ENCODE results near the gene PDSS1. TPM values are rescaled to one million over a fixed set of nuclear protein-coding genes. Genes with fewer than 3 reads are reported as not detected.

PDSS1 gene
- total and polyA plus RNA-seq, 4 donors: 6.0 to 7.6 (median 7.1) TPM

DNA sequence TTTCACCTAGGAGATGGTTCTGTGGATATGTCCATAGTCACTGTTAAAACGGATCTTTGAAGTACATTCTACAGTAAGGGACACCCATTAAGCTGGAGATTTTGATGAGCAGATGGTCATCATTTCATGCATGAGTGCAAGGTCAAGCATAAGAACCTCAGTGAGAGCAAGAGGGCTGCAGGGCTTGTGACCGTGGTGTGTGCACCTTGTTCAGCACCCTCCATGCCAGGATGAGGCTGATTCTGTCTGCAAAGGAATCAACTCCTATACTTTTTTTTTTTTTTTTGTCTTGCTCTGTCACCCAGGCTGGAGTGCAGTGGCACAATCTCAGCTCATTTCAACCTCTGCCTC lies 17.6 kb downstream of the PDSS1 start:
- Histone ChIP-seq H3K9ac (ENCODE audit: low read depth in 1 of 2, low read length in 2 of 2) (no peak overlapping the region), H3K36me3 (ENCODE audit: control insufficient read depth in 4 of 4, insufficient read depth in 3 of 4, low read depth in 1 of 4, low read length in 3 of 4) (peaks cover 2 to 14% (median 6%) of the 10 kb centered on the region in 4 donors), H3K27ac (ENCODE audit: low read depth in 1 of 2, low read length in 2 of 2) (no peak overlapping the region), H3K4me1 (ENCODE audit: control insufficient read depth in 4 of 4, insufficient read depth in 4 of 4, low read length in 3 of 4) (peaks cover 0 to 2% (median 0%) of the 10 kb centered on the region in 4 donors), H3K27me3 (ENCODE audit: control insufficient read depth in 4 of 4, insufficient read depth in 4 of 4, low read length in 3 of 4) (no peaks in the 10 kb centered on the region), H3K9me3 (ENCODE audit: control insufficient read depth in 4 of 4, low read length in 3 of 4) (no peaks in the 10 kb centered on the region), H3K4me3 (ENCODE audit: low read depth in 1 of 3, low read length in 3 of 3) (no peak overlapping the region)
- no peak for DNase-seq (ENCODE audit: low spot score)
- TF ChIP-seq RXRA (IDR thresholded peaks at IDR 0.05) (no peak), HNF4G (IDR thresholded peaks at IDR 0.05) (no peak), YY1 (IDR thresholded peaks at IDR 0.05) (no peak), NR2F2 (IDR thresholded peaks at IDR 0.05) (no peak), SP1 (IDR thresholded peaks at IDR 0.05) (no peak), FOXA2 (IDR thresholded peaks at IDR 0.05) (no peak), RAD21 (IDR thresholded peaks at IDR 0.05) (no peak), FOXA1 (IDR thresholded peaks at IDR 0.05) (no peak), HNF4A (conservative IDR thresholded peaks at IDR 0.05) (no peak), TAF1 (conservative IDR thresholded peaks at IDR 0.05) (no peak), EGR1 (IDR thresholded peaks at IDR 0.05; ENCODE audit: low read depth in 2 of 2) (no peak), JUND (IDR thresholded peaks at IDR 0.05) (no peak), GABPA (IDR thresholded peaks at IDR 0.05 in 1 of 2, conservative IDR thresholded peaks at IDR 0.05 in 1 of 2) (no peak)
- TF ChIP-seq, protein P1, sequence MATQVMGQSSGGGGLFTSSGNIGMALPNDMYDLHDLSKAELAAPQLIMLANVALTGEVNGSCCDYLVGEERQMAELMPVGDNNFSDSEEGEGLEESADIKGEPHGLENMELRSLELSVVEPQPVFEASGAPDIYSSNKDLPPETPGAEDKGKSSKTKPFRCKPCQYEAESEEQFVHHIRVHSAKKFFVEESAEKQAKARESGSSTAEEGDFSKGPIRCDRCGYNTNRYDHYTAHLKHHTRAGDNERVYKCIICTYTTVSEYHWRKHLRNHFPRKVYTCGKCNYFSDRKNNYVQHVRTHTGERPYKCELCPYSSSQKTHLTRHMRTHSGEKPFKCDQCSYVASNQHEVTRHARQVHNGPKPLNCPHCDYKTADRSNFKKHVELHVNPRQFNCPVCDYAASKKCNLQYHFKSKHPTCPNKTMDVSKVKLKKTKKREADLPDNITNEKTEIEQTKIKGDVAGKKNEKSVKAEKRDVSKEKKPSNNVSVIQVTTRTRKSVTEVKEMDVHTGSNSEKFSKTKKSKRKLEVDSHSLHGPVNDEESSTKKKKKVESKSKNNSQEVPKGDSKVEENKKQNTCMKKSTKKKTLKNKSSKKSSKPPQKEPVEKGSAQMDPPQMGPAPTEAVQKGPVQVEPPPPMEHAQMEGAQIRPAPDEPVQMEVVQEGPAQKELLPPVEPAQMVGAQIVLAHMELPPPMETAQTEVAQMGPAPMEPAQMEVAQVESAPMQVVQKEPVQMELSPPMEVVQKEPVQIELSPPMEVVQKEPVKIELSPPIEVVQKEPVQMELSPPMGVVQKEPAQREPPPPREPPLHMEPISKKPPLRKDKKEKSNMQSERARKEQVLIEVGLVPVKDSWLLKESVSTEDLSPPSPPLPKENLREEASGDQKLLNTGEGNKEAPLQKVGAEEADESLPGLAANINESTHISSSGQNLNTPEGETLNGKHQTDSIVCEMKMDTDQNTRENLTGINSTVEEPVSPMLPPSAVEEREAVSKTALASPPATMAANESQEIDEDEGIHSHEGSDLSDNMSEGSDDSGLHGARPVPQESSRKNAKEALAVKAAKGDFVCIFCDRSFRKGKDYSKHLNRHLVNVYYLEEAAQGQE (IDR thresholded peaks at IDR 0.05): no peak
- TF ChIP-seq, protein P2, sequence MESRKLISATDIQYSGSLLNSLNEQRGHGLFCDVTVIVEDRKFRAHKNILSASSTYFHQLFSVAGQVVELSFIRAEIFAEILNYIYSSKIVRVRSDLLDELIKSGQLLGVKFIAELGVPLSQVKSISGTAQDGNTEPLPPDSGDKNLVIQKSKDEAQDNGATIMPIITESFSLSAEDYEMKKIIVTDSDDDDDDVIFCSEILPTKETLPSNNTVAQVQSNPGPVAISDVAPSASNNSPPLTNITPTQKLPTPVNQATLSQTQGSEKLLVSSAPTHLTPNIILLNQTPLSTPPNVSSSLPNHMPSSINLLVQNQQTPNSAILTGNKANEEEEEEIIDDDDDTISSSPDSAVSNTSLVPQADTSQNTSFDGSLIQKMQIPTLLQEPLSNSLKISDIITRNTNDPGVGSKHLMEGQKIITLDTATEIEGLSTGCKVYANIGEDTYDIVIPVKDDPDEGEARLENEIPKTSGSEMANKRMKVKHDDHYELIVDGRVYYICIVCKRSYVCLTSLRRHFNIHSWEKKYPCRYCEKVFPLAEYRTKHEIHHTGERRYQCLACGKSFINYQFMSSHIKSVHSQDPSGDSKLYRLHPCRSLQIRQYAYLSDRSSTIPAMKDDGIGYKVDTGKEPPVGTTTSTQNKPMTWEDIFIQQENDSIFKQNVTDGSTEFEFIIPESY (IDR thresholded peaks at IDR 0.05): no peak
- TF ChIP-seq, protein P3, sequence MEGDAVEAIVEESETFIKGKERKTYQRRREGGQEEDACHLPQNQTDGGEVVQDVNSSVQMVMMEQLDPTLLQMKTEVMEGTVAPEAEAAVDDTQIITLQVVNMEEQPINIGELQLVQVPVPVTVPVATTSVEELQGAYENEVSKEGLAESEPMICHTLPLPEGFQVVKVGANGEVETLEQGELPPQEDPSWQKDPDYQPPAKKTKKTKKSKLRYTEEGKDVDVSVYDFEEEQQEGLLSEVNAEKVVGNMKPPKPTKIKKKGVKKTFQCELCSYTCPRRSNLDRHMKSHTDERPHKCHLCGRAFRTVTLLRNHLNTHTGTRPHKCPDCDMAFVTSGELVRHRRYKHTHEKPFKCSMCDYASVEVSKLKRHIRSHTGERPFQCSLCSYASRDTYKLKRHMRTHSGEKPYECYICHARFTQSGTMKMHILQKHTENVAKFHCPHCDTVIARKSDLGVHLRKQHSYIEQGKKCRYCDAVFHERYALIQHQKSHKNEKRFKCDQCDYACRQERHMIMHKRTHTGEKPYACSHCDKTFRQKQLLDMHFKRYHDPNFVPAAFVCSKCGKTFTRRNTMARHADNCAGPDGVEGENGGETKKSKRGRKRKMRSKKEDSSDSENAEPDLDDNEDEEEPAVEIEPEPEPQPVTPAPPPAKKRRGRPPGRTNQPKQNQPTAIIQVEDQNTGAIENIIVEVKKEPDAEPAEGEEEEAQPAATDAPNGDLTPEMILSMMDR (IDR thresholded peaks at IDR 0.05; ENCODE audit: low read depth, low read length, missing input control): no peak
- TF ChIP-seq, protein P4, sequence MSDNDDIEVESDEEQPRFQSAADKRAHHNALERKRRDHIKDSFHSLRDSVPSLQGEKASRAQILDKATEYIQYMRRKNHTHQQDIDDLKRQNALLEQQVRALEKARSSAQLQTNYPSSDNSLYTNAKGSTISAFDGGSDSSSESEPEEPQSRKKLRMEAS (IDR thresholded peaks at IDR 0.05): no peak
- TF ChIP-seq, protein P5, sequence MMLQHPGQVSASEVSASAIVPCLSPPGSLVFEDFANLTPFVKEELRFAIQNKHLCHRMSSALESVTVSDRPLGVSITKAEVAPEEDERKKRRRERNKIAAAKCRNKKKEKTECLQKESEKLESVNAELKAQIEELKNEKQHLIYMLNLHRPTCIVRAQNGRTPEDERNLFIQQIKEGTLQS (IDR thresholded peaks at IDR 0.05): no peak
- 91% methylated on average over 2 of the region's 2 CpGs for WGBS

Data from liver (tissue), 9 donors.